Thyroid gland (tissue), 4 donors: Measurements from ENCODE around the gene AKAP6.

Source experiments
- CTCF ChIP-seq, 6 experiments: fragments of 200-600 bp in 3 of 6; fragments of 450-650 bp in 3 of 6; sonication (generic) in 3 of 6; IDR thresholded peaks; one replicate each; pipeline ENCODE4 v1.5.1; 2016 to 2019; ENCODE audit warnings: antibody characterized with exemption in 6 of 6, mild to moderate bottlenecking in 2 of 6, inconsistent platforms in 1 of 6, moderate library complexity in 1 of 6
- POLR2A ChIP-seq, 2 donors: fragments of 450-650 bp; IDR thresholded peaks; one replicate each; pipeline ENCODE4 v1.6.1; 2017; ENCODE audit warnings: antibody characterized with exemption in 2 of 2, mild to moderate bottlenecking in 2 of 2, moderate library complexity in 1 of 2

- TF ChIP-seq CTCF (IDR thresholded peaks at IDR 0.05) (no peak), POLR2A (IDR thresholded peaks at IDR 0.05) (no peak)
These were observed 409.2 kb downstream of the AKAP6 start for GRCh38 chr14:32738206-32738871.
